CD4-positive, alpha-beta T cell treated with Interleukin-4 for 1 hour (primary cell): ENCODE data around the gene TBX4.
"Not testable (repeated sequence)": the region's sequence is repeated elsewhere in the genome, so short reads cannot be mapped to it uniquely, and the experiment has no call there.

Source experiments
- DNase-seq, 2 donors: peaks; one replicate each; pipeline ENCODE4 v3.0.0-alpha.2; 2020 to 2022

The TBX4 gene

GRCh38 chr17:61486135-61487120 lies 34.2 kb downstream of the TBX4 start:
- no peak for DNase-seq

- no peak for DNase-seq
Observed at GRCh38 chr17:61487161-61487988, 35.2 kb downstream of the TBX4 start.

DNA sequence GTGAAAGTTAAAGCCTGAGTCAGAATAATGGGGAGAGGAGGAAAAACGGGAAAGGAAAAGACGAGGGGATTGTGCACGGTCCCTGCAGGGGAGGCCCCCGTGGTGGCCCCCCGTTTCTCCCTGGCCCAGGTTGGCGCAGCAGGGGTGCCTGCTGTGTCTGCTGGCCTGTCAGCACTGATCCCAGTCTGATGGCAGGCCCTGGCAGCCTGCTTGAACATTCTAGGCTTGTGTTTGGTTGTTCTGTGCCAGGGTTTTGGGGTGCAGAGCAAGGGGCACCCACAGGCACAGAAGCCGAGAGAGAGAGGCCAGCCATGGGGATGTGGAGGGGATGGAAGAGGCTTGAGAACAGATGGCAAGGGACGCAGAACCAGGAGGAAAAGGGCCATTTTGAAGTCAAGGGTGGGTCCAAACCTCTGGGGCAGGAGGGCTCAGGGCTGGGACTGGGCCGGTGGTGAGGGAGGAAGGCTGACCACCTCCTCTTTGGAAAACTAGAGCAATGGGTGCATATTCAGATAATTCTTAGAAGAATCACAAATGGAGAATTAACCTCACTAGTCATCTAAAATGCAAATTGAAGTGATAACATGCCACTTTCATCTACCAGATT lies 35.9 kb downstream of the TBX4 start:
- no peak for DNase-seq

- no peak for DNase-seq
Observed at GRCh38 chr17:61488878-61489718, 36.9 kb downstream of the TBX4 start.

DNA sequence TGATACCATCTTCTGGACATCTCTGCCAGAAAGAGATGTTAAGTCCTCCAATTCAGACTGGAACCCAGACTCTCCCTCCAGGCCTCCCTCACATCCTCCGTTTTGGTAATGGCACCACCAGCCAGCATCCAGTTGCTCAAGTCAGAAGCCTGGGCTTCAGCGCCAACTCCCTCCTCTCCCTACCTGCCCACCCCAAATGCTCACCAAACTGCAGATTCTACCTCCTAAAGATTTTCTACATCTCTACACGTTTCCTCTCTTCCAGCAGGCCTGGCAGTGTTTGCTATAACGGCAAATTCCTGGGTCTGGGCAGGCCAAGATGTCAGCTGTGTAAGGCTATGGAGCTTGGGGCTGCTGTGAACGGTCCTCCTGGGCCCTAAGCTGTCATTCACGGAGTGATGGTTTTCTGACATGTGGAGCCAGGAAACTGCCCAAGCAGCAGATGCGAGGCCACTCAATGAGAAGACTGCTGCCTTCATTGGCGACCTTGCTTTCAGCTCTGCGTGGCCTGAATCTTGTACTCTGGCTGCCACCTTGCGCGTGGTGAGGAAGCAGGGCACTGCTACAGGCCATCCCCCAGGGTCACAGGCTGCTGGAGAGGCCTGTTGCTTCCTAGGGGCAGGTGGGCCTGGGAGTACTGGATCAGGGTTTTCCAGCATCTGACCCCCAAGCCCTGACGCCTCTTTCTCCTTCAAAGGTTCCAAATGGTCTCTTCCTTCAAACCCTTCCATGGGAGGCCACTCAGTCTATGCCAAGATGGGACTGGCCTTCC lies 37.7 kb downstream of the TBX4 start:
- no peak for DNase-seq

DNA sequence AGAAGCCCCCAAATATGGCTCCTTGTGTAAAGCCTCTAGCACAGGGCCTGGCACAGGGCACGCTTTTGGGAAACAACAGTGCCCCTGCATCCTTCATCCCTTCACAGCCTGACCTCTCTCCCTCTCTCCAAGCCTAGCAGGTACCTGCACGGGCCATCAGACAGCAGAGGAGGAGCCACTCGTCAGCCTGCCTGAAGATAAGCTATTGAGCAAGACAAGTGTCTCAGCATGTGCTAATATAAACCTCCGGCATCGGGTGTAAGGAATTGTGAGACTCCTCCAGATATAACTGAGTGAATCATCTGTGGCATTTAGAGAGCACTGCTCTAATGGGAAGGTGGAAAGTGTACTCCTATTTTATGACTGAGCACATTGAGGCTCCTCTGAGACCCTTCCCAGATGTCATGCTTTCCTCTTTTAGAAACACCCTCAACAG lies 38.3 kb downstream of the TBX4 start:
- DNase-seq, result no peak

- DNase-seq, result no peak
Observed at GRCh38 chr17:61491981-61492380, 39.8 kb downstream of the TBX4 start.

GRCh38 chr17:61492759-61493526 lies 40.7 kb downstream of the TBX4 start:
- no peak for DNase-seq

DNA sequence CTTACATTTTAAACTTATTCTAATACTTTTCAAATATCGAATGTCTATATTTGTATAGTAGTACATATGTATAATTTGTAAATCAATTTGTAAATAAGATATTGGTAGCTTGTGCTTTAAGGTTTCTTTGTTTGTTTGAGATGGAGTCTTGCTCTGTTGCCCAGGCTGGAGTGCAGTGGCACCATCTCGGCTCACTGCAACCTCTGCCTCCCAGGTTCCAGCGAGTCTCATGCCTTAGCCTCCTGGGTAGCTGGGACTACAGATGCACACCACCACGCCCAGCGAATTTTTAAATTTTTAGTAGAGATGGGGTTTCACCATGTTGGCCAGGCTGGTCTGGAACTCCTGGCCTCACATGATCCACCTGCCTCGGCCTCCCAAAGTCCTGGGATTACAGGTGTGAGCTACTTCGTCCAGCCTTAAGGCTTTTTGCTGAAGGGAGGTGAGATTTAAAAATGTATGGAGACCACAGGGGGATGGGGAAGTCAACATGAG lies 41.7 kb downstream of the TBX4 start:
- DNase-seq, result not testable (repeated sequence)

- DNase-seq, result no peak
Observed at GRCh38 chr17:61494325-61495160, 42.3 kb downstream of the TBX4 start.

- no peak for DNase-seq
Observed at GRCh38 chr17:61495161-61495857, 43.1 kb downstream of the TBX4 start.

GRCh38 chr17:61496174-61496956 lies 44.1 kb downstream of the TBX4 start:
- no peak for DNase-seq

GRCh38 chr17:61496957-61497653 lies 44.9 kb downstream of the TBX4 start:
- no peak for DNase-seq

- DNase-seq, result no peak
Observed at GRCh38 chr17:61498042-61498994, 46.1 kb downstream of the TBX4 start.

DNA sequence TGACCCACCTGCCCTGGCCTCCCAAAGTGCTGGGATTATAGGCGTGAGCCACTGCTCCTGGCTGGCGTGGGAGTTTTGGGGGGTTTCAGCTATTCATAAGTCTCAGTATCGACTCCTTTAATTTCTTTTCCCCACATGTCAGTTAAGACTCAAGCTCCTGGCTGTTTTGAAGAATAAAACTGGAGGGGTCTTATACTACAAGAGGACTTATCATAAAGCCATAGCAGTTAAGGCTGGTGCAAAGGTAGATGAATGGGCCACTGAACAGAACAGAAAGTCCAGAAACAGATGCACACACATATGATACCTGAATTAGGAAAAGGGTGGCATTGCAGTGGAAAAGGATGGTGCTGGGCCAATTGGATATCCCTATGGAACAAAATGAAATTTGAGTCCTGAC lies 47.4 kb downstream of the TBX4 start:
- DNase-seq, result no peak

DNA sequence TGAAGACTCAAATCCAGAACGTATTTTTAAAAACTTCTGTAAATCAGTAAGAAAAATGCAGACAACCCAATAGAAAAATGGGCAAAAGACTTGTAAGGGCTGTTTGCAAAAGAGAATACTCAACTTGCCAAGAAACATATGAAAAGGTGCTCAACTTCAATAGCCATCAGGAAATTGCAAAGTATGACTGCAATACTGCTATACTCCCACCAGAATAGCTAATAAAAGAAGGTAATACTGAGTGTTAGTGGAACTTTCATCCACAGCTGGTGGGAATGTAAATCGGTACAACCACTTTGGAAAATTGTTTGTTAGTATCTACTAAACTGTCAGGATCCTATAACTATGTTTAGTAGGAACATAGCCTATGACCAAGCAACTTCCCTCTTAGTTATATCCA lies 48.1 kb downstream of the TBX4 start:
- no peak for DNase-seq
